NCI-H526 treated with DMSO at 0.1 percent for 48 hours (cell line): ENCODE results near the gene CEP70.
"Not testable (repeated sequence)": the region's sequence is repeated elsewhere in the genome, so short reads cannot be mapped to it uniquely, and the experiment has no call there.

ENCODE experiments used
- DNase-seq: peaks from one replicate; lab custom pipeline; 2025; lab: John Stamatoyannopoulos, UW

The CEP70 gene

DNA sequence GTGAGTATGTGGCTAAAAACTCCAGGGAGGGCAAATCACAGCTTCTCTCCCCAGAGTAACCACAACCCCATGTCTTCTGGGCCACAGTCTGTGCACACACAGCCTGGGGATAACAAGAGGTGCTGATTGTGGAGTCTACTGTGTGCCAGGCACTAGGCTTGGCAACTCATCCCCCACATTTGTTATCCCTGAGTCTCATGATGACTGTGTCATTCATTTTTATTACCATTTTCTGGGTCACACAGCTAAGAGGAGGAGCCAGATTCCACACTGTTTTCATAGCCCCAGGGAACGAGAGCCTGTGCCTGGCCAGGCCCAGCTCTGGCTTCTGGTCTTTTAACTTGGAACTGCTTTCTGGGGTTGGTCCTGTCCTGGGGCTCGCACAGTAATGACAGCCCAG is 125.2 kb downstream of the CEP70 start:
- DNase-seq: no peak

DNA sequence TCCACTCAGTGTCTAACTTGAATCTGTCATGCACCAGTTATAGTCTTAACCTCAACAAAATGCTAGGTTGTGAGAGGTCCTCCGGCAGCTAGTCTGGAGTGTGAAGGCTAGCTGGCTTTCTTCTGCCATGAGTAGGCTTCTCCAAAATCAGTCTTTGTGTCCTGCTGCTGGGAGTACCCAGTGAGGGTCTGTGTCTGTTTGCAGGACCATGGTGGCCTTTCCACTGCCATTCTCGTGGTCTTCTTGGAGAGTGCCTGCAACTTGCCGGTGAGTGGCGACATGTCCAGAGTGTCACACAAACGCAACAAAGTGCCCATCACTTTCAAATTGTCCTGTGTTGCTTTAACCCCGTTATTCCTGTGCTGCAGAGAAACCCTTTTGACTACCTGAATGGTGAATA is 125.6 kb downstream of the CEP70 start:
- no peak for DNase-seq

DNA sequence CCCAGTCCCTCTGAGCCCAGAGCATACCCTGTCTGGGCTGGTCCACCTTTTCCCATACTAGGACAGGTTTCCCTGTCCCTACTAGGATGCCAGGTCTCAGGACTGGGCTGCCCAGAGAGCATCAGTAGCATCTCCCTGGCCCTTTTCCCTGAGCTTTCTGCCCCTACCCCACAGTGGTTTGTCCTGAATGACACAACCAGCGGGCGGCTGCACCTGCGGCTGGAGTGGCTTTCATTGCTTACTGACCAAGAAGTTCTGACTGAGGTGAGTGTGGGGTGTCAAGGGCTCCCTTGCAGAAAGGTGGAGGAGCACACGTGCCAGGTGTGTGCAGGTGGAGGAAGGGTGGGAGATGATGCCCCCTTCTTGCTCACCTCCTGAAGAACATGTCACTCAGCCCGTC is 126.1 kb downstream of the CEP70 start:
- DNase-seq: no peak

DNA sequence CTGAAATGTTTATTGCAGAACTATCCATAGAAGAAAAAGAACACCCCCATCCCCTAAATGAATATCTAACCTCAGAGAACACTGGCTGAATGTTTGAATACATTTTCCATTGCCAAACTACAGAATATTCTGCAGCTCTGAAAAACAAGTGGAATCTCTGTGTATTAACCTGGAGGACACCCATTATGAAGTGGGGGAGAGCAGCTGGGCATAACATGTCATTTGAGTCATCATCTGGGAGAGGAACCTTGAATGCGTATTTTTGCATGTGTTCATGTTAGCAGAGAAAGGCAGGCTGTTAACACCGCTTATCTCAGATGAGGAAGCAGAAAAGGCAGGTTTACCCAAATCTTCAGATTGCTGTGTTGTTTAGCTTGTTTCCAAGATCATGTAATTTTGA is 128.1 kb downstream of the CEP70 start:
- DNase-seq: no peak

DNA sequence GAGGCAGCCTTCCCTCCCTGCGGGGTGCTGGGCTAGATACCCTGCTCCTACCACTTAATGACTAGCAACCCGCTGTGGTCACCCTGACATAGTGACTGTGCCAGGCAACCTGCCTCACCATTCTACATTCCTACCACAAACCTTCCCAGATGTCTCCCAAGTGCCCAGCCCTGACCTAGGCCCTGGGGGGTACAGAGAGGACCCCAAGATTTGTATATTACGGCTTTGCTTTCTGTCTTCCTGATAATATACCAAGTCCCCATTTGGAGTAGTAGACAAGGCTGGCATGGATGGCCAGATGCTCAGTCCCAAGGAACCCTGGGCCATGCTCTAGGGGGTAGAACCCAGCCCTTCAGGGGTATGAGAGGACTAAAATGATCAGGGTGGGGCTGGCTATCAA is 128.6 kb downstream of the CEP70 start:
- no peak for DNase-seq

DNA sequence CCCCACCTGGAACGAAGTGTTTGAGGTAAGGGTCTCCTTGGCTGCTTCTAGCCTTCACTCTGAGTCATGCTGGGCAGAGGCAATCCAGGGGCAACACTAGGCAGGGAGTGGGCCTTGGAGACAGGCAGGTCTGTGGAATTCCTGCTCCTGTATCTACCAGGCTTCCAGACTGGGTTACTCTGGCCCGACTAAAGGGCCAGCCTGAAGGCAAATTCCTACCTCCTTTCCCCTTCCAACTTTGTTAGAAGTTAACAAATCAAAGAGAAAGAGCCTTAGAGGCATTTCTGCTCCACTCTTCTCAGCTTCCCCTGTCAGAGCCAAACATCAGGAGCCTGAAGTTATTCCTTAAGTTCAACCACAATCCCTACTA is 129.6 kb downstream of the CEP70 start:
- no peak for DNase-seq

DNA sequence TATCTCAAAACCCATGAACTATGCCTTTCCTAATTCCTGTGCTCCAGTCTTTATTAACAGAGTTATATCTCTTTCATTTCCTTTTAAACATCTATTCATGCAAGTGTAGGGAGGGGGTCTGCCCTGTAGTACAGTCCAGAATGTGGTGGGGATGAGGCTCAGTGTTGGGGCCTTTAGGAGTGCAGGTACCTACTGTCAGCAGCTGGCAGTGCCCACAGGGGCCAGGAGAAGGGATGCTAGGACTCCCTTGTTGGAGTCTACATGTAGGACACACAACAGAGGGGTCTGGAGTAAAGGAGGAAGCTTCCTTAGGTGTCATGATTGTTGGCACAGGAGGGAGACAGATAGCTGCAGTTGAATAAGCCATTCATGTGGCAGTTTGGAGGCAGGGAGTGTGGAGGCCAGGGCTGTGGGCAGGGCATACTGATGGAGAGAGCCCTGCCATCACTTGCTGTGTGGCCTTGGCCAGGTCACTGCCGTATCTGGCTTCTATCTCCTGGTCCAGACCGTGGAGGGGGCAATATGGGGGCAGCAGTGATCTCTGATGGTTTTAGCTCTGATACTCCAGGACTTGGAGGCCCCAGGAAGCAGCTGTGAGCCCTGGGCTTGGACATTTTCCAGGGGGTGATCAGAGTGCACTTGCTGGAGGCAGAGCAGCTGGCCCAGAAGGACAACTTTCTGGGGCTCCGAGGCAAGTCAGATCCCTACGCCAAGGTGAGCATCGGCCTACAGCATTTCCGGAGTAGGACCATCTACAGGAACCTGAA is 130.2 kb downstream of the CEP70 start:
- DNase-seq: no peak

DNA sequence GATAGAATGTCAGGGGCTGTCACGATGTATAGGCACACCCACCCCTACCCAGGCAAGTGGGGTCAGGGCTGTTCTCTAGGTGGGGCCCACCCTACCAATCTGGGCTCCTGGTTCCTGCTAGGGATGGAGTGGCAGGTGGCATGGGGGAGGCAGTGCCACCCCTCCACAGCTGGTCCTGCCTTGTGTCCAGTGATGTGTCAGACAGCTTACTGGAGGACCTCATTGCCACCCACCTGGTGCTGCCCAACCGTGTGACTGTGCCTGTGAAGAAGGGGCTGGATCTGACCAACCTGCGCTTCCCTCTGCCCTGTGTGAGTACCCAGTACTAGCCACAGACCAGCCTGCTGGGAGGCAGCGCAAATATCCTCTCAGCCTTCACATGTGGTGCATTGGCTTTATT is 132.2 kb downstream of the CEP70 start:
- no peak for DNase-seq

DNA sequence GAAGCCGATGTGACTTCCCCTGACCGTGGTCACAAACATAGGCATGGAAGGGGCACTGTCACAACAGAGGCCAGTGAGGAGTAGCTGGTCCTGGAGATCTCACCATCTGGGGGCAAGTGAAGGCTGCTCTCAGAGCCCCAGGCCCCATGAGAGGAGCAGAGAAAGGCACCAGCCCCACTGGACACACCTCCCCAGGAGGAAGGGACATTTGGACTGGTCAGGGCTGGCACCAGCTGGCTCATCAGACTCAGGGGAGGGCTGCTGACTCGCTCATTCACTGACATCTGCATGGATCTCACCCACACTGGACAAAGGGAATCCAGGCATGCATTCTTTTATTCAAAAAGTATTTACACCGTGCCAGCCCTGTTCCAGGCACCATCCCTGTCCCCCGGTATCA is 132.8 kb downstream of the CEP70 start:
- no peak for DNase-seq

DNA sequence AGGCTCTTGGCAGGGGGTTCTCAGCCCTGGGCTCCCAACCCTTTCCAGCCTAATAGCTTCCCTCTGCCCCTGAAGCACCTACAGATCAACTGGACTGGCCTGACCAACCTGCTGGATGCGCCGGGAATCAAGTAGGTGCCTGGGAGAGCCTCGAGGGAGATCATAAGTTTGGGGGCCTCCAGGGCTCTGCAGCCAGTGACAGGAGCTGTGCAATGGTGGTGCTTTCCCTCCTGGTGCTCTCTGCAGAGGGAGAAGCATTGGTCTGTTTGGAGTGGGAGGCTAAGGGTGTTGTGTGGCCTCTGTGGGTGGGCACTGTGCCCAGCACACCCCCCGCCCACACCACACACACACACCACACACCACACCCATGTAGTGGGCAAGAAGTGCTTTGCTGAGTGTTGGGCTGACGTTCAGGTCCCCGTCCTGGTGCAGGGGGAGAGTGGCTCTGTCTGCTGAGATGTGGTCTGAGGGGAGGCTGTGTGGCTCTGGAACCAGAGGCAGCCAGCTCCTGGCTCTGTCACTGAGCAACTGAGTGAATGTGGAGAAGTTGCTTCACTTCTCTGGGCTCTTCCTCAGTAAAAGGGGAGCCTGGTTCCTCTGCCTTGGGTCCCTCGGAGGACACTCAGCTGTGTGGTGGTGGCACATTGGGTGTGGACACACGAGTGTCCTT is 133.4 kb downstream of the CEP70 start:
- no peak for DNase-seq

DNA sequence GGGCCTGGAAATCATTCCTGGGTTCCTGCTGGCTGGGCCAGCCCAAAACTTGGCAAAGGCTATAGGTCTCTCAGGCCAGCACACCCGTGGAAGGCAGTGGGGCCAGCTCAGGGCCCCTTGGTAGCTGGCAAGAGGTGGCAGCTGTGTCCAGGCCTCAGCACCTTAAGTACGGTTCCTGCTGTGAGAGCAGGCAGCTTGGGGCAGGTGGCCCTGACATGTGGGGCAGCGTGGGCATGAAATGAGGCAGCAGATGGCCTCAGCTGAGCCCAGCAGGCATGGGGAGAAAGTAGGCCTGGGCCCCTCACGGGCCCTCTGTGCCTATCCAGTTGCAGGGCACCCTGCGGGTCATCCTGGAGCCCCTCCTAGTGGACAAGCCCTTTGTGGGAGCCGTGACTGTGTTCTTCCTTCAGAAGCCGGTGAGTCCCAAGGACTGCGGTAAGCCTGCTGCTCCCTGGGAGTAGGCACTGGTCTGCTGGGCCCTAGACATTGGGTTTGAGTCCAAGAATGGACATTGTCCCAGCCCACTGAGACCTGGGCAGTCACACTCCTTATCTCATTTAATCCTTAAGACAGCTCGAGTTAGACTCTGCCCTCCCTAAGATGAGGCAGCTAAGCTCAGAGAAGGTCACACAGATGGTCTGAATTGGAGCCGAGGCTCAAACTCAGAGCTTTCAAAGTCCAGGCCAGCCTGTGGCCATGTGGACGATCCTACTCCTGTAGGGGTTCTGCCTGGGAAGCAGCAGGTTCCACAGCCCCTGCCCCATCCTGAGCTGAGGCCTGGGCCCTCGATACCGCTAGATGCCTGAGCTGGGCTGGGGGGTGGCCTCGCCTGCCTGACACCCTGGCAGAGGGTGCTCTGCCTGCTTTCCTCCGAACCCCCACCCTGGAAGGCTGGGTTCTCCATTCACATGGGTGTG is 134.2 kb downstream of the CEP70 start:
- DNase-seq: no peak

DNA sequence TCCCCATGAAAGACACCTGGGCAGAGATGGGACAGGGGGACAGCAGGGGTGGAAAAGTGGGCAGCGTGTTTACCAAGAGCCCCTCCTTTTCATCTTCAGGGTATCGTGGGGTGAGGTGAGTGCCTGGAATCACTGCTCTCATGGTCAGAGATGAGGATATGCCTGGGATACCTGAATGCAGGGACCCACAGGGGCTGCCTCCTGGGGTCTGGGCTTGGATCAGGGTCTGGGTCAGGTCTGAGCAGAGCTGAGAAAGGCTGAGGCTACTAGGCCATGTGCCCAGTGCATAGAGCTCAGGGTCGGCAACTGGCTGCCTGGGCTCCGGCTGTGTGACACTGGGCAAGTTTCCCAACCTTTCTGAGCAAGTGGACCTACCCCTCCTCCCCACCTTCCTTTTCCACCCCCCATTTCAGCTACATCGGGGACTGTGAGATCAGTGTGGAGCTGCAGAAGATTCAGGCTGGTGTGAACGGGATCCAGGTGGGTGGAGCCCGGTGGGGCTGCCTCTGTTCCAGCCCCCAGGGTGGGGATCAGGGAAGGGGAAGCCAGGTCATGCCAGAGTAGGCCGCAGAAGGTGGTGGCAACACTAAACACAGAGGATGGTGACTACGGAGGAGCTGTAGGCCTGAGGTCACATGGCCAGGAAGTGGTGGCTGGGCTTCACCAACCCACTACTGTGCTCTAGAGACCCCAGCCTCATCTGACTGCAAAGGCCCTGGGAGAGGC is 135.1 kb downstream of the CEP70 start:
- DNase-seq: no peak

DNA sequence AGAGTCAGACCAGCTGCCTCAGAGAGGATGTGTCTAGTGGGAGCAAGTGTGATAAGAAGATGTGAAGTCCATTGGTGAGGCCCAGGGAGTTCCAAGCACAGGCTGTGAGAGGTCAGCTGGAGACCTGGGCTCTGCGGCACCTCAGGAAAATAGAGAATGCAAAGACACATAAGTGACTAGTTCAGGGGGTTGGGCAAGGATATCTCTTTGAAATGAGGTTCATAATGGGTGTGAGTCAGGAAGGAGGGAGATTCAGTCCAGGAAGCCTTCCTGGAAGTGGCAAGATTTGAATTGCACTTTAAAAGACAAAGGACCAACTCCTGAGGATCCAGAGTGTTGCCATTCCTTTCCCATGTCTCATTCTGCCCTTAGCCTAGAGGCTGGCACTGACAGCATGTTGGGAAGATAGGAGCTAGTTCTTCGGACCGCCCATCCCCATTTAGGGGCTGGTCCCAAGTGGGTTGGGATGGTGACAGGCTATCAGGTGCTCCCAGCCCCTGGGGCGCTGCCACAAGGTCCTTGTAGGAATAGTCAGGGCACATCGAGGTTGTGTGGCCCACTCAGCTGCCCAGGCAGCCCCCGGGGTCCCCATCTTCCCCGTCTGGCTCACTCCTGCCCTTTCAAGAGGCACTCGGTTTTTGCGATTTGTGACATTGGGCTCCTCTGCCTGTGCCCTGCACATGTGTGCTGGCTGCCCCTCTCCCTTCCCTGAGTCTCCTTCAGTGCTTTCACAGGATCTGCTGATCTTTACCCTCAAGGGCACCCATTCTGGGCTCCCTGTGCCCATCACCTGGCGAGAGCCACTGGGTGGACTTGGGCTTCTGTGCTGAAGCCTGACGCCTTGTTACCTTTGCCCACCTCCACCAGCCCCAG is 136.0 kb downstream of the CEP70 start:
- DNase-seq: no peak

DNA sequence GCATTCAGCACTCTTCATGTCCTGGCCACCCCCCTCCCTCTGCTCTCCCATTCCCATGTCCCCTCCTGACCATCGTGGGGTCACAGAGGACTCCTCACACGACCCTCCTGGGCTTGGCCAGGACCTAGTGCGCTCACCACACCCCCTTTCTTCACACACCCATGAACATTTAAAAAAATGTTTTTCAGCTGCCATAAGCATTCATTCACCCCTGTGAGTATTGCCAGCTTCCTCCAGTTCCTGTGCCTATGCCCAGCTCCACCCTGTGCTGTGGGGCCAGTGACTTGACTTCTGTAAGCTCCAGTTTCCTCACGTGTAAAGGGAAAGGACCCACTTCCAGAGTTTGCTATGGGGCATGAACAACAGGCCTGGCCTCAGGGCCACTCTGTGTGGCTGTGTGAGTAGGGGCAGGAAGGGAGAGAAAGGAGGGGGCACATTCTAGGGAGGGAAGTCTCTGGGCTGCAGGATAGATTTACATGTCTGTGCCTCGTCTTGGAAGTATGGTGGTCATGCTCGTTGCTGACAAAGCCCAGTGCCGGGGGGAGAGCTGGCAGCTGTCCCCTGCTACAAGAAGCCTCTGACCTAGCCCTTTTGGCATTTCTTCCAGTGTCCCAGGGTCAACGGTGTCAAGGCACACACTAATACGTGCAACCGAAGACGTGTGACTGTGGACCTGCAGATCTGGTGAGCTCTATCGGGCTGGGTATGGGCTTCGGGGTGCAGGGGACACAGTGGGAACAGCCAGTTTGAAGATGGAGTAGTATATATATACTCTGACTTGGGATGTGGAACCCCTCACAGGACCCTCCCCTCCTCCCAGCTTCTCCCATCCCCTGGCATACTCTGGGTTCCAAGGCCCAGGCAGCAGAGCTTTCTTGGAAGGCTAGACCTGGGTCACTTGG is 136.8 kb downstream of the CEP70 start:
- DNase-seq: no peak

DNA sequence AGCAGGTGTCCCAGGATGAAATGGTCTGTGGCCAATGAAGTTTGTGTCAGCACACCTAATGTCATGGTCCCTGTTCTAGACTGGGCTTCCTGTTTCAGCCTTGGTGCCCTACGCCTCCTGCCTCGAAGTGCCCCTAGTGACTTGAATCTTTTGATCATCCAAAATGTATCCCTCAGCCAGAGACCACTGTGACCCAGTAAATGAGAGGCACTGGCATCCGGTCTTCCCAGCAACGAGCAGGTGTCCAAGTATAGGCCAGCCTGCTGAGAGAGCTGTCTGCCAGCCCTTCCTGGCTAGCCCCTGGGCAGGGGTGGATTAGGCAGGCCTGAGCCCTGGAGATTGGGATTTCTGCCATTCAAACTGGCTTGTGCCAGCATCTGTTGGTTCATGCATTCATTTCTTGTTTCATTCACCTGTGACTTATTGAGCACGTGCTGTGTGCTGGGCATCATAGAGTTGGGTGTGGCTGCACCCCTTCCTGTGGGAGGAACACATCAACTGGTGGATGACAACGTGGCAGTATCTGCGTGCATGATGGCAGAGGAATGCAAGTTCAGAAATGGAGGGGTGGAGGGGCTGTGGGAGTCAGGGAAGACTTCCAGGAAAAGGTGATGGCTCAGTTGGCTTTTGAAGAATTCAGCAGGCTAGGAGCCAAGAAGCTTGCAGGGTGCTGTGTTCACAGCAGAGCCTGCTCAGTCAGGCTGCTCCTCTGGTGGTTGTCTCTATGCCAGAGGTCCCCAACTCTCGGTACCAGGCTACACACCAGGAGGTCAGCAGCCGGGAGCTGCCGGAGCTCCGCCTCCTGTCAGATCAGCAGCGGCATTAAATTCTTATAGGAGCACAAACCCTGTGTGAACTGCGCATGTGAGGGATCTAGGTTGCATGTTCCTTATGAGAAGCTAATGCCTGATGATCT is 138.0 kb downstream of the CEP70 start:
- DNase-seq: no peak

DNA sequence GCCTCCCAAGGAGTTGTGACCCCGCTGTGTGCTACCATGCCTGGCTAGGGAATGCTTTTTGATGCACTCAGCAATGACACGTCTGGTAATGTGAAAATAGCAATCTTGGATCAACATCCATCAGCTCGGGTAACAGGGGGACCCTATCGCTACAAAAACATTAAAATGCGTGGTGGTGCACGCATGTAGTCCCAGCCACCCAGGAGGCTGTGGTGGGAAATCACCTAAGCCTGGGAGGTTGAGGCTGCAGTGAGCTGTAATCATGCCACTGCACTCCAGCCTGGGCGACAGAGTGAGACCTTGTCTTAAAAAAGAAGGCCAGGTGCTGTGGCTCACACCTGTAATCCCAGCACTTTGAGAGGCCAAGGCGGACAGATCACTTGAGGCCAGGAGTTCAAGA is 140.1 kb downstream of the CEP70 start:
- not testable (repeated sequence) for DNase-seq

DNA sequence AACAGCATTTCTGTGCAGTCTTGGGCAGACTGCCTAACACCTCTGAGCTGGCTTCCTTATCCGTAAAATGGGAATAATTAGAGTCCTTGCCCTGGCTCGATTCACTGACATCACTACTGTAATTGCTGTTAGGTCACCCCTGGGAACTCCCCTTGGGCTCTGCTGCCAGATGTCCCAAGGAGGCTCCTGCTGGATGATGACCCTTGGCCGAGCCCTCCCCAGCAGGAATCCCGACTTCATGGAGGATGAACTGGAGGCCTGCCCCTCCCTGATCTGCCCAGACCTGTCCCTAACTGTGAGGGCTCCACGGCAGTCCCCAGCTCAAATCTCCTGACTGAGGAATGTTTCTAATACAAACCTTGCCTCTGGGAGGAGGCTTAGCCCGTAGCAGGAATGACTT is 141.6 kb downstream of the CEP70 start:
- no peak for DNase-seq

DNA sequence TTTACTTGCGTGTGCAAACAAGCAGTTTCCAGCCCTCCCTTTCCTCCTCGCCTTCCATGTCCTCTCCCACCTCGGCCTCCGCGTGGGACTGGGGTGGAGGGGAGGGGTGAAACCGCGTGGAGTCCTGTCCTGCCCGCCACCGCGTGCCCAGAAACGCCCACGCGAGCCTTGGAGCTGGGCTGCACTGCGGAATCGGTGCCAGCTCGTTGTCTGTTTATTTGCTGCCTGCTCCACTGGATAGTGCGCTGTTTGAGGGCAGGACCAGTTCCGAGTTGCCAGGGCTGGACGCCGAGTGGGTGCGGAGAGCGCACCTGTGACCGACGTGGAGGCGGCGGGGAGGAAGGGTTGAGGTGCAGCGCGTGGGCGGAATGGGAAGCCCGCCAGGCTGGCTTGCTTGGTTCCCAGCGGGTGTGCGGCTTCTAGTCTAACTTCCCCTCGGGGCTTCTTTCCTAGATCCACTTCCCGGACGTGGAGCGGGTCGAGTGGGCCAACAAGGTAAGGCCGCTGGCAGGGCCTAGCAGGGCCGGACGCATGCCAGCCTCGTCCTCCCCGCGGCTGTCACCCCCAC is 142.4 kb downstream of the CEP70 start:
- DNase-seq: no peak
